Stimulated activated CD8-positive, alpha-beta memory T cell treated with anti-CD3 and anti-CD28 coated beads, Interleukin-12 subunit alpha, Interleukin-12 subunit beta, amount 100 ng/mL, for 1 hour (primary cell): ENCODE data around the gene ZFHX3.

Experiments used
- DNase-seq: peaks from one replicate; pipeline ENCODE4 v3.0.0-alpha.2; 2020; ENCODE audit warnings: low read depth

The ZFHX3 gene

DNA sequence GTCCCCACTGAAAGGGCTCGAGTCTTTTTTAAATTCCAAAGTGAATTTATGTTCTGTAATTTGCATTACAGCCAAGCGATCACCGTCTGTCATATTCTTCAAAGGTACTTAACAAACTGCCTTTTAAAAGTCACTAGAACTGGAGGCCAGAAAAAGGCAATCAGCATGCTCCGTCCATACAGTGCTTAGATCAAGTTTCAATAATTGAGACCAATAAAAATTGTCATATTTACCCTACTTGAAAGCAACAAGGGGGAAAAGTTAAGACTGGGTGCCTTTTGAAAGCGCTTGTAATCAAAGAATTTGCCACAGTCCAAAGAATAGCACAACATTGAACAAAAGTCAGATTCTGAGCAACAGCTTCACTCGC is 9.0 kb upstream of the ZFHX3 start:
- DNase-seq: no peak

DNA sequence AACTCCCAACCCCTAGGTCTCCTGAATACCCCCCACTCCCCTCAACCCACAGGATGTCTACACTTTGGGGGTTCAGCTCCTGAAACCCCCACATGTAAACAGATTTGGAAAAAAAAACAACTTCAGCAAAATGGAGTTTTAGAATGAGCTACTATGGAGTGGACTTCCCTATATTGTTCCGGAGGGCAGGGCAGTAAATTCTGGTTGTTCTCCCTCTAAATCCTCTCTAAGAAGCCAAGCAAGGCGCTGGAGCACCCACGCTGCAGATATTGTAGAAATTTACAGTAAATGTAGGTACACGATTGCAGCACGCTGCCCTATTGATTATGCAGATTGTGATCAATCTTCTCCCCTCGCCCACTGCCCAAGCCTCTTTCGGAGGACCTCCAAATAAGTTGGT is 8.5 kb upstream of the ZFHX3 start:
- DNase-seq: no peak

DNA sequence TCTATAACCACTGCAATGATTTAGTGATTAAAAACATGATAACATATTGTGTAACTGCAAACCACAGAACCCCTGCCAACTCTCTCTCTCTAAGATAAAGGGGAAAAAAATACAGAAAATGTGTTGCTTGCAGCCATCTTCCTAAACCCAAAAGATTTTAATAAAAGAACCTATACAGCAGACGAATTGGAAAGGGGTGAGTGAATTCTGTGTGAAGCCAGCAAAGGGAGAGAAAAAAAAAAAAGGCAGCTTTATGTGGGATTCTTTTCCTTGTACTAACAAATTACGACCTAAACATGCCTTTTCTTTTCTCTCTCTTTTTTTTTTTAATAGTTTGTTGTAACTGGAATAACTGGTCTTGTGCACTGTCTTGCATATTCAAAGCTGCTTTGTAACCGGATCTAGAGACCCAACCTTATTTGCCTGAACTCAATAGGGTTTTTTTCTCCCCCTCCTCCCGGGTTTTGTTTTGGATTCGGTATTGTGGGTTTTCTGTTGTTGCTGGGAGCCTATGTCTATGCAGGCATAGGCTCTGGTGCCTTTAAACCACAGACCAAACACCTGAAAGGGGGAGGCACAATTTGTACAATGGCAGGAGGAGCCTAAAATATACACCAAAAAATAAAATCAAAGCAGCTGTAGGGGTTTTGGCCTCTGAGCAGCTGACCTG is 7.0 kb upstream of the ZFHX3 start:
- no peak for DNase-seq

DNA sequence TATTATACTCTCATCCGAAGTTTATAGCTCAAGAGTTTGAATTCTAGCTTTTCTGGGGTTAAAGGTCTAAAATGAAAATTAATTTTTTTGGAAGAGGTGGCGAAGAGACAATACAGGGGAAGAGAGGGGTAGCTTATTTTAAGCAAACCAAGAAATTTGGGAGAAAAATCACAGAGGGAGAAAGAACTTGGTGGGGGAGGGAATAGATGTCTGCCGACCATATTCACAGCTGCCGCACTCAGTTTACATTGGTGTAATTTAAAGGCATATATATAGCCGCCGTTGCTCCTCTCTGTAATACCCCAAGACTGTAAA is 6.5 kb upstream of the ZFHX3 start:
- no peak for DNase-seq

DNA sequence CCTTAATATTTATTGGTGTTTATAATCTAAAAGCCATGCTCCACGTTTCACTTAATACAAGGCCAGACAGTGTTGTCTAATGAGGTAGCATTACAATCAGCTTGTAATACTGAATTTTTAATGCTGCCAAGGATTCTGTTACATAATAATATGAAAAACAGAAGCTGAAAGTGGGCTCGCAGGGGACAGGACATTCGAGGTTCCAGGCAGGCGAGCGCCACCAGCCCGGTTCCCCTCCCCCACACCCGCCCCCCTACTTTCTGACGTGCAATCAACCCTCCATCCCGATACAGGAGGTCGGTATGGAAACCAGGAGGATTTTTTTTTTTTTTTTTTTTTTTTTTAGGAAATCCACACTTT is 6.2 kb upstream of the ZFHX3 start:
- no peak for DNase-seq

DNA sequence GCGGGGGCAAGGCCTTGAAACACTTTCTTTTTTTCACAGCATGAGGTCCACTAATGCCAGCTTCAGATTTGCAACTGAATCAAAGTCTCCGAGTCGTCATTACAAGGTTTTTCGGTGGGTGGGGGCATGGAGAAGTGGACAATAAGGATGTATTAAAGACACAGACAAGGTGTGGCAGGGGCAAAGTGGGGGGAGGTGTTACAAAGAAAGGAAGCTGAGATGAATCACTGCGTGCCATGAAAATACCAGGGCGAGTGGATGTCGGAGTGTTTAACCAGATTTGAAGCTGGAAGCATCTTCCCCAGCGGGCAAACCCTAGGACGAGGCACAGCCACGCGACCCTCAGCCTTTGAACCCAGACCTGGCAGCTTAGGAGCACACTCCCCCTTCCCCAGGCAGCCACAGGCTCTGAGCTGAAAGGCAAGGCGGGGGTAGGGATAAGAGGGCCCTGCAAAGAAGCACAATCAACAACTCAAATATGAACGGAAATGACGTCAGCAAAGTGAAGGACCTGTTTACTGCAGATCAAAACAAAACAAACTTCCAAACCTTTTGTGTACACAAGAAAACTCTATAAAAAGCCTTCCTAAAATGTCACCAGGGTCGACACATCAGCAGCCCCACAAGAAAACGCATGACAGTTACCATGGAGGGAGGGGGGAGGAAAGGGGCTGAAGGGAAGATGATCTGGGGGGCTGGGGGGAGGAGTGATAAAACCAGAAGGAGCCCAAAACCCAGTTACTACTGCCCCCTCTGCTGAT is 5.6 kb upstream of the ZFHX3 start:
- no peak for DNase-seq

DNA sequence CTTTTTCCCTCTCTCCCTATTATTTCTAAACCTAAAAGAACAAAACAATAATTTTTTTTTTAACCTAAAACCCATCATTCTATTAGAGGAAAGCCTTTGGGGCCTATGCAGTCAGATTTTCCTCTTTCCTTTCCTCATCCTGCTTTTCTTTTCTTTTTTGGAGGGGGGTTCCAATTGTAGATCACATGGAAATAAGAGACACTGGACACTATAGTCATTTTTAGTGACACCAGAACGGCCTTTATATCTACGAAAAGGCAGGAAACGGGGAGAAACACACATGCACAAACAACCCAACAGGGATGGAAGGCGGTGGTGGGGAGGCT is 5.1 kb upstream of the ZFHX3 start:
- DNase-seq: no peak

DNA sequence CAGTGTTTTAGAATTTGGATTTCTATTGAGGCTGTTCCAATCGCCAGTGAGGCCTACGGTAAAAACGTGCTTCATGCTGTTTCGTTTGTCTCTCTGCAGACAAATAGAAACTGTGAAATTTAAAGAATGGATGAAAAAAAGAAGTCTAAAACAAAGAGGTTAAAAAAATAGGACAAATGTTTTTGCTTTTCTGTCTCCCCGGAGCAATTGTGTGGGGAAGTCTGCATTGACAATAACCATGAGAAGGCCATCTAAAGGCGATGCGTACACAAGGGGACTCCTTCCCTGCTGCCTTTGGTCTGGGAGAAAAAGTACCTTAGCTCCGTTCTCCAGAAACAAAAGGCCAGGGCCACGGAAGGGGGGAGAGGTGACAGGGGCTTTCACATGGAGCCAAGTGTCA is 4.6 kb upstream of the ZFHX3 start:
- no peak for DNase-seq

DNA sequence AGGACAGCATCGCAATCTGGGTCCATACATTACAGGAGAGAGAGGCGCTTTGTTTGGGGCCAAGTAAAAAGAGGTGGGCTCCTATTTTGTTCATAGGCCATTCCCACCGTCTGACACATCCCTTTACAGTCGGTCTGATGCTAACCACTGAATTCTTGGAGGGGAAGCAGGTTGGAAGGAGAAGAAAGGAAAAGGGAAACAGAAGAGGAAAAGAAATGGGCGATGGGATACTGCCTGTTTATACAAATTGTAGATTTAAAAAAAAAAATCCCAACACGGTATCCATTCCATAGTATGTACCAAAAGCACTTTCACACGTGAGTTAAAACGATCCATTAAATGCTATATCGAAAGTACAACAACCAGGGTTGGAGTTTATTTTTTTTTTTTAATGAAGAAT is 4.0 kb upstream of the ZFHX3 start:
- no peak for DNase-seq

DNA sequence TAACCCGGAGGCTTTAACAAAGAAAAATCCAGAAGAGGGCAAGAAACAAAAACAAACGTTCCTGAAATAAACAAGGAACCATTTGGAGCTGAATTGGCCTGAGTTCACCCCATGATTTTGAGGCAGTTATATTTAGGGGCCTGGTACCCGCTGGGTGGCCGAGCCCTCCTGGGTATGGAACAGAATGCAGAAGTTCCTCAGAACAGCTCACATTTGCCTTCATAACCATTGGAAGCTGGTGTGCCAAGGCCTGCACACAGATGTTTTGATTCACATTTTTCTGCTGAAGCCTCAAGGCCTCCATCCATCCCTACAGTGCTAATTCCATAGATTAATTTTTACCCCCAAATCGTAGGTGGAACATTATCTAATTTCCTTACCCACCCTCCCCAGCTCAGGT is 3.3 kb upstream of the ZFHX3 start:
- no peak for DNase-seq

DNA sequence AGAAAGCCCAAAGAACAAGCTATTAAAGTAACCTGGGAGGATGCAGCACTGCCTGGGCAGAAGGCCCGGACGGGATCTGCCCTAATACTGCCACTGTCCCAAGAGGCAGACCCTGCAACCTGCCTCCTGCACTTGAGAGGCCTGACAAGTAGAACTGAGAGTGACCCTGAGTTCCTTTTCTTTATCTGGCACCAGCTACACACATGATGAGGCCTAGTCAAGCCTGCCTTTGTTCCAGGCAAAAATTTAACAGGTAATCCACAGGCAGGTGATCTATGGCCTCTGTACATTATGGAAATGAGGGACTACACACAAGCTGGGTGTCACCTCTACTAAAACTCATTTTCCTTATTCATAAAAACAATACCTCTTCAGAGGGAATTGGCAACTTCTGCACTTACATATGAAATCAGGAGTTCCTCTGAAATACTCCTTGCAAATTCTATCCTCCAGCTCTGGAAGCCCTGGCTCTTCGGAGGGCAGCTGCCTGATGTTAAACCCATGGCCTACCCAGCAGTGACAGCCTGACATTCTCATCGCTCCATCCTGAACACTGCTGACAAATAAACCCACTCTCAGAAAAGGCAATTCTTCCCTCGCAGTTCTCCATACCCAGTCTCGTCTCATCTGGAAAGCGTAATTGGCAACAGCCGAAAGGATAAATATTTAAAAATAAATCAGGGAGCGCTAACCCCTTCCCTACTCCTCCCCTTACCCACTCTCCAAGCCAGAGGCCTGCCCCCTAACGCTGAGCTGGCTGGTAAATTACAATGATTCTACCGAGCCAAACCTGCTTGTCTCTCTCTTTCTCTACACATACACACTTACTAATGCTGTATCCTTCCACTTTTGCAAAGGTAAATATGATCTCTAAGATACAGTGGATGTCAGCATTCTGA is 2.5 kb upstream of the ZFHX3 start:
- DNase-seq: no peak

DNA sequence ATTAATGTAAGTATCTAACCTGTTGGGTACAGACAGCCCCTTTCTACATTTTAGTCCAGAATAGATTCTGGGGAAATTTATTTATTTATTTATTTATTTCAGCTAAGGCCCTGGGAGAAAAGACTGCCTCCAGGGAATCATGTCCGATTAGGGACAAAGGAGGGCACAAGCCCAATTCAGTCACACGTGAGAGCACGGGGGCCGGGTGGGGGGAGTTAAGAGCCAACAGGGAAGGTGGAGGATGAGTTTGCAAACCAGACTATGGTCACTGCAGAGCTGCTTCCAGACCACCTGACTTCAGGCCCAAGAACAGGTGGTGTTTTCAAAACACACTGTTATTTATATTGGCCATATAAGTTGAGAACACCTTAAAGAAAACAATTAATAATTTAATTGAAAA is 1.6 kb upstream of the ZFHX3 start:
- DNase-seq: no peak

DNA sequence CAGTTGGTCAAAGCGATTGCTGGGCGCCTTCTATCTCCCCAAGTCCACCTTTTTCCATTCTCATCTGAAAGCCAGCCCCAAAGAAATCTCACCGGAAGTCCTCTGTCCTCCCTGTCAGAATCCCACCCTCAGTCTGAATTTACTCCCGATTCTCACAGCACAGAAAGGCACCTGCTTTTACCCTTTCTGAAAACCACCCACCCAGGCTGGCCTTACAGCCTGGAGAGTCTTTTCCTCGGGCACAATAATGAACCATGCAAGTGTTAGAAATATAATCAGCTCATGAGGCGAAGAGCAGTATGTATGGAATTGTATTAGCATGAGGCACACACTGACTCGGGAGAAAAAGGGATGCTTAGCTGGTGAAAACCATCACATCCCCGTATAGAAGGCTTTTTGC is 1.2 kb upstream of the ZFHX3 start:
- DNase-seq: no peak

DNA sequence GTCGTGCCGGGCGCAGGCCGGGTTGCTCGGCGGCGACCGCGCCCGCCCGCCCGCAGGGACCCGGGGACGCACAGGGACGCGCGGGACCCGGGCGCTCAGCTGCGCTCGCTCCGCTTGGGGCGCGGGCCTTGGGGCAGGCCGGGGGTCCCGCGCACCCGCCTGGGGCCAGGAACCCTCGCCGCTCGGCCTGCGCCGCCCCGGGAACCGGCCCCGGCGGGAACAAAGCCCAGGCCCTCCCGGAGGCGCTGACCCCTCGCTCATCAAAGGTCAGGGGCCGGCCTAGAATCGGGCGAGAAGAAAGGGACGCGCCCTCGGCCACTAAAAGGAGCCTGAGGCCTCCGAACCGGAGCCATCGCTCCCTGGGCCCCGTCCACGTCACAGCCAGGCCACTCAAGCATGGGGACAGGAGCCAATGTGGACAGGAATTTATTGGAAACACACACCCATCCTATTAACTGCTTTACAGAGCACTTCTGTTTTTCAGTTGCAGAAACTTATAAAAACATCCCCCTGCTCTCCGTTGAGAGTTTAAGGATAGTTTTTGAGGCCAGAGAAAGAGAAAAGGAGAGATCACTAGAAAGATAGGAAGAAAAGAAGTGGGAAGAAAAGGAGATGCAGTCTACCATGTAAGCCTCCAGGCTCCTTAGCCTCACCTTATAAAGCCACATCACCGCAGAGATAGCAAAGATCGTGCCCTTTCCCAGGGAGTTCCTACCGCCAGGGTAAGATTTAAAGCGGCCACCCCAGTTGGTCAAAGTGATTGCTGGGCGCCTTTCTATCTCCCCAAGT is 558 bp upstream of the ZFHX3 start:
- DNase-seq: no peak

DNA sequence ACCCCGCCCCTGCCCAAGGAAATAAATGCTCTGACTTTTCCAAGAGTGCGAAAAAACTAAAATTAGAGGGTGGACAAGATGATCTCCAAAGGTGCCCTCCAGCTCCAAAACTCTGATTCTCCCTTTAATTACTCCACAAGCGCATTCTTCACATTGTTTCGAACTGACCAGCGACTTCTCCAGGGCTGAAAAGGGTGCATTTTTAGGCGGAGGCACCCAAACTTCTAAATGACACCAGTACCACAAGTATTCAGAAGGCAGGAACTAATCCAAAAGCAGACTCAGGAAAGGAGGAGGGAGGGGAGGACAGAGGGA is 750 bp downstream of the ZFHX3 start:
- no peak for DNase-seq

DNA sequence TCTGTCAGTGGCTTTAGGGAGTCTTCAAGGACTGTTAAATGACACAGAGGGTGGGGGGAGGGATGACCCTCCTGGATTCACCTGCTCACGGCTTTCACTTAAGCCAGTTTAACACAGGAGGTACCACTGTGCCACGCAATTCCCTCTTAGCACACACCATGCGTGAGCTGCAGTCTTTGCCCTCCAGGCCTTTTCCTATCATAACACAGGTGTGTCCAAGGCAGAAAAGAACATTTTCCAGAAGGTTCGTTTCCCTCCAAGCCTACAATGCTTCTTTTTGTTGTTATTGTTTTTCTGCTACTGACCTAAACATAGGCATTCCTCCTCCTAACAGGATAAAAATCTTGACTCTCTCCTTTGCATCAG is 1.1 kb downstream of the ZFHX3 start:
- DNase-seq: no peak

DNA sequence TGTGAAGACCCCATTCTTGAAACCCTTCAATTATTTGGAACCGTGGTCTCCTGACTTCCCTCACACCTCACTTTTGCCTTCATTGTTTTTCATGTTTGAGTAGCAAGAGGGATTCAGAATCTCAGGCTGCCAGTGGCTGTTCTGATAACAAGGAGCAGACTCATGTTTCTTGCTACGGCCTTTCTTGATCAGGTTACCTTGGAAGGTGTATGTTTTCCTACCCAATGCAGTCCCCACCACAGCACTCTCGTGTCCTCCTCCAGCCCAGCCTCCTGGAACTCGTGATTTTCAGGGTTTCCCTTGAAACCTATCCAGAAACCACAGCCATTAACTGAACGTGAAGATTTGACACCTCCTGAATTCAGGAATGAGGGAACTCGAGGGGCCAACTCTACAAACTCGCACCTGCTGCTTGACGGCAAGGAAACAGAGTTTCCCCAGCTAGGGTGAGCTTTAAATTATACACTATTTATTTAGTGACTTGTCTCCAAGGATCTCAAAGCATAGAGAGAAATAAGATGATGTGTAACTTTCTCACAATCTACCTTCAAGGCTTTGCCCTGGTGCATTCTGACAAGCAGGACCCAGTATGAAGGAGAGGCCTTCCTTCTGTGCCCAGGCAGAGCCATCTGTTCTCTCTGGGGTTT is 1.6 kb downstream of the ZFHX3 start:
- DNase-seq: no peak

DNA sequence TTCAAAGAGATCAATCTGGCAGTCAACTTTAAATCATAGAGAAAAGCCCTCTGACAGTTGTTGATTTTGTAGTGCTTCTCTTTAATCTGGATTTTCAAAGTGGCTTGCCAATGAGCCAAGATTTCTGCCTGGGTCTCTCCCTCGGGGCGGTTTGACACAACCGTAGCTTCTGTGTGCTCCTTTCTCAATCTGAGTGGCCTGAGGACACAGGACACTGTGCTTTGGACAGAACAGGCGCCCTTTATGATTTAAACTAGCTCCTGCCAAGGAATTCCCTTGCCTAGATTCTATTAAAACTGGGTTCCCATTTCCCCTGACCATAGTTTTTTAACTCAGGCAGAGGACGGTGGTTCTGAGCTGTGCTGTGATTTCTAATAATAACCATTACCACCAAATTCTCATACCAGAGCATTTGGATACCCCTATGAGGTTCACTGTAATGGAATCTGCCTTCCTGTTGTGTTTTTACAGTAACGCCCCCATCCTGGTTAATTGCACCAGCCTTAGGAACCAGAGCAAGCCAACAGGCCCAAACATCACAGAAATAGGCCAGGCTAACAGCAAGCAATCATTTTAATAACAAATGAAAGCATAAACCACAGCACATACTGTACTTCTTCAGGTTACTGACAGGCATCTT is 4.0 kb downstream of the ZFHX3 start:
- no peak for DNase-seq

DNA sequence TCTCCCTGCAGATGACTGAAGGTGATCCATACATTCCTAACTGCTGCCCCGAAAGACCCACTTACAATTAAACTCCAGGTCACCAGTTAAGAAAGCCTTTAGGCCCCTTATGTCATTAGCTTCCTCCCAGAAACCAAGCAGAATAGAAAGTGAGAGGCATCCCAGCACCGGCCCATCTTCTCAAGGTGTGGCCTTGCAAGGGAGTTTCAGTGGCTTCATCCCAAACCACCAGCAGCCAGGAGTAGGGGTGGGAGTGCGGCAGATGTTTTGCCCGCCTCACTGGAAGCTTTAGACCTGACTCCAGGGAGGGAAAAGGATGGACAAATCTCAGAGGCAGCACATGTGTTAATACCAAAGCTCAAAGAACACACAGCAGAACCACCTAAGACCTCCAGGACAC is 5.1 kb downstream of the ZFHX3 start:
- no peak for DNase-seq

DNA sequence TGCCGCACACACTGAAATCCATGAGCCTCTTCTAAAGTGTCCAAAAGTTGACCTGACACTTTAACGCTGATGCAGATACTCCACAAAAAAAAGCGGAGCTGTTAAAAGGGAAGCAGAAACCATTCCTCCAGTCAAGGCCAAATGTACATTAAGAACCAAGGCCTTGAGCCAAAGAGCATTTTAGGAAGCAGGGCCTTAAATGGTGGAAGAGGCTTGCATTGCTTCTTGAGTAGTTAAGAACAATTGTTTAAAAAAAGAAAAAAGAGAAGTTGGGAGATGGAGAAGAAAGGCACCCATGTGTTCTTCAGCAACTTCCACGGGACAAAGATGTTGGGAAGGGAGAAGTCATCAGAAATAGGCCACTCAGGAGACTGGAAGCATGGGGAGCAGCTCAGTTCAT is 6.3 kb downstream of the ZFHX3 start:
- DNase-seq: no peak

DNA sequence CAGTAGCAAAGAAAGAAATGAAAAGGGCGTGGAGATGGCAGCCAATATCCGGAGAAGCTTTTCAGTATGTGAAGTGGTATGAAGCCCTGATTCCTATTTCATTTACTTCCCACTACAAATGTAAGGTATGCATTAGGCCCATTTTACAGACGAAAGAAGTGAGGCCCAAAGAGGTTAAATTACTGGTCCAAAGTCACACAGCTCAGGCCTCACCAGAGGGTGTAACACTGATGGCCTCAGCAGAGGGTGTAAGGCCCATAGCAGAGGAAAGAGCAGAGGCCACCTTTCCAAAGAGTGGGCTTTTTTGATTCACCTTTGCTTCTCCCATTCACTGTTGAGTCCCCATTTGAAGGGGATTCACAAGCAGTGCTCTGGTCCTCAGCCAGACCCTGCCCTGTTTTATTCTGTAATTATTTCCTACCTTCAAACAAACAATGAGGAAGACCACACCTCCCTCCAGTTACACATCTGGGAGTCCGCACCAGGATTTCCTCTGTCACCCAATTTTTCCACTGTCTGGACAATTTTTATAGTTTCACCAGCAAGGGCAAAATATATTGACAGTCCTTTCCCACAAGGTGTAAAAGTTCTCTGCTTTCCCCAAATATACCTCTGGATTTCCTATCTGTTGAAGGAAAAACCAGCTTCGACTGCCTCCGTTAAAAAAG is 7.1 kb downstream of the ZFHX3 start:
- DNase-seq: no peak
